Adrenal gland (tissue), 12 donors: ENCODE measurements around the gene CCDC78. TPM values are rescaled to one million over a fixed set of nuclear protein-coding genes. Genes with fewer than 3 reads are reported as not detected.

ENCODE experiments used
- DNase-seq, 7 donors: peaks; one replicate each; pipeline ENCODE4 v3.0.0-alpha.2; 2019 to 2020
- H3K27ac ChIP-seq, 5 donors: fragments of 200-600 bp; sonication (generic) in 4 of 5; 1 replicate in 3 of 5; 2 replicates in 2 of 5; pipeline versions ENCODE4 v1.5.1 to v1.8.0; 2016 to 2020; ENCODE audit warnings: mild to moderate bottlenecking in 1 of 5
- H3K27me3 ChIP-seq: fragments of 200-600 bp; 2 replicates; pipeline ENCODE4 v1.8.0; 2021
- H3K36me3 ChIP-seq, 2 donors: fragments of 200-600 bp; replicated peaks in 1 of 2; 1 replicate in 1 of 2; 2 replicates in 1 of 2; pipeline versions ENCODE4 v1.5.1 to v1.8.0; 2018 to 2022
- H3K4me1 ChIP-seq, 2 donors: fragments of 200-600 bp; replicated peaks in 1 of 2; 1 replicate in 1 of 2; 2 replicates in 1 of 2; pipeline versions ENCODE4 v1.5.1 to v1.8.0; 2018 to 2021
- H3K4me3 ChIP-seq, 4 donors: fragments of 200-600 bp; sonication (generic) in 3 of 4; one replicate each; pipeline ENCODE4 v1.5.1; 2016 to 2018
- H3K9me3 ChIP-seq, 3 donors: fragments of 200-600 bp; sonication (generic) in 1 of 3; replicated peaks in 1 of 3; 1 replicate in 2 of 3; 2 replicates in 1 of 3; pipeline versions ENCODE4 v1.5.1 to v1.8.0; 2016 to 2021
- CTCF ChIP-seq, 6 experiments: fragments of 450-650 bp in 4 of 6; fragments of 200-600 bp in 2 of 6; sonication (generic) in 1 of 6; IDR thresholded peaks; 1 replicate in 5 of 6; 2 replicates in 1 of 6; pipeline versions ENCODE4 v1.5.1 to v1.8.0; 2016 to 2021; ENCODE audit warnings: antibody characterized with exemption in 6 of 6, mild to moderate bottlenecking in 2 of 6, moderate library complexity in 1 of 6
- POLR2A ChIP-seq, 2 donors: fragments of 450-650 bp; IDR thresholded peaks; one replicate each; pipeline ENCODE4 v1.6.1; 2017; ENCODE audit warnings: antibody characterized with exemption in 2 of 2, mild to moderate bottlenecking in 2 of 2, moderate library complexity in 1 of 2
- WGBS, 4 donors: extraction: QIAGEN DNeasy Blood & Tissue Kit in 2 of 4; methylation state at CpG; one replicate each; pipeline versions ENCODE4 v1.1.5 to v1.1.7; 2013 to 2017; 5-methylcytosine and 5-hydroxymethylcytosine counted together
- intact Hi-C, 2 donors: fragments of 100-400 bp; cut with DNase I; formaldehyde crosslinking; loops; one replicate each; pipeline versions ENCODE4 v1.14.1 to v1.15.0; 2022 to 2023
- polyA plus RNA-seq, 3 donors: library from polyadenylated mRNA; stranded (reverse); fragments of 200-250 nt in 2 of 3; fragments of 350-450 nt in 1 of 3; fragmentation: Illumina TruSeq in 1 of 3; extraction: RNeasy Lipid Tissue Mini Kit (QIAGEN cat#74804) in 1 of 3; gene quantifications; one replicate each; pipeline ENCODE4 v1.2.3, GENCODE V29; 2013 to 2014
- total RNA-seq, 9 donors: library from RNA; depleted of rRNA in 4 of 9; stranded (reverse); fragments of >200 nt in 4 of 9; fragments of 120-200 nt in 1 of 9; fragmentation: NEBNext Ultra II Directional in 1 of 9; extraction: Animal tissue kit (Norgen Biotek cat#: 25700) in 1 of 9; gene quantifications; one replicate each; pipeline versions ENCODE4 v1.1.0 to v1.2.4, GENCODE V29; 2013 to 2023
- donor health status: healthy with polysubstance abuse.
- donor health status: Bipolar disorder and iron deficiency.
- donor health status: DM: yes; HTN: yes; CAD: no.
- donor health status: DM: no; HTN: no; CAD: no.
- donor health status: DM: no; HTN: no; CAD: no.
- donor health status: DM: yes; HTN: yes; CAD: no.

Gene CCDC78
- total and polyA plus RNA-seq, 12 donors = 0.17 to 49.9 (median 0.85) TPM; not detected in 2

DNA sequence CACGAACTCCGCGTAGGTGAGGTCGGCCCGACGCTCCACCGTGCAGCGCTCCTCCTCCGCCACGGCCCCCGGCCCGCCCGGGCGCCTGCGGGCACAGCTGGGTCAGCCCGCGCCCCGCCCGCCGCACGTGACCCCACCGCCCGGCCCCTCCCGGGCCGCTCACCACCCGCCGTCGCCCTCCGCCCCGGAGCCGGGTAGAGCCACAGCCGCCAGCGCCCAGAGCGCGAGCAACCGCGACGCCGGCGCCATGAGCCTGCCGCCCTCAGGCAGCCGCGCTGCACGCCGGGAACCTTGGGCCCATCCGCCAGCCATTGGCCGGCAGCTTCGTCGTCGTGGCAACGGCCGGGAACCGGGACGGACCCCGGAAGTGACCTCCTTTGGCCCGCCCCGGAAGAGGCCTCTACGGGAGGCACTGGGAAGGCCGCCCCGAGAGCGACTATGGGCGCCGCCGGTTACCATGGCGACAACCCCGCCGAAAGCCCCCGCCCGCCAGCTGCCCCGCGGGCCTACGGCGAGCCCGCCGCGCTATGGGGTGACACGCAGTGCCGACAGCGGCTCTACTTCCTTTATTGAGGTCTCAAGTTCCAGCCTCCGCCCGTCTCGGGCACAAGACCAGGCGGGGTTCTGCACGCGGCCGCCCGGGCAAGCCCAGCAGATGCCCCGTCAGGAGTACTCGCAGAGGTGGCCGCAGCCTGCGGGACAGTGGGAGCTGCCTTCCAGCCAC, 42.0 kb downstream of the CCDC78 start, which contains the start of gene JMJD8:
JMJD8 (minus strand) TSS at position 264 of the 724 bp plus-strand sequence; CDS start at position 249, 15 bp downstream.
- peak within 1 kb of the TSS in 2 of 4 donors; percentile 4 to 79 for H3K4me3 ChIP-seq
- peaks cover 0 to 36% of the 10 kb centered on the region in 2 donors for H3K36me3 ChIP-seq
- H3K9me3 ChIP-seq = no peaks in the 10 kb centered on the region
- TF ChIP-seq POLR2A (IDR thresholded peaks at IDR 0.05) (peak; percentile 32 to 69), CTCF (IDR thresholded peaks at IDR 0.05) (no peak)
- peak; percentile 97 to 98 (median 97) for DNase-seq
- peaks cover 27 to 47% of the 10 kb centered on the region in 2 donors for H3K4me1 ChIP-seq
- H3K27me3 ChIP-seq = no peaks in the 10 kb centered on the region
- H3K27ac ChIP-seq = peak within 1 kb of the TSS in 4 of 5 donors; percentile 38 to 90 (median 80)
- intact Hi-C loops = no loop called here
- 0 to 3% (median 1%) methylated on average over 1 to 91 of the region's 91 CpGs for WGBS, 4 donors

DNA sequence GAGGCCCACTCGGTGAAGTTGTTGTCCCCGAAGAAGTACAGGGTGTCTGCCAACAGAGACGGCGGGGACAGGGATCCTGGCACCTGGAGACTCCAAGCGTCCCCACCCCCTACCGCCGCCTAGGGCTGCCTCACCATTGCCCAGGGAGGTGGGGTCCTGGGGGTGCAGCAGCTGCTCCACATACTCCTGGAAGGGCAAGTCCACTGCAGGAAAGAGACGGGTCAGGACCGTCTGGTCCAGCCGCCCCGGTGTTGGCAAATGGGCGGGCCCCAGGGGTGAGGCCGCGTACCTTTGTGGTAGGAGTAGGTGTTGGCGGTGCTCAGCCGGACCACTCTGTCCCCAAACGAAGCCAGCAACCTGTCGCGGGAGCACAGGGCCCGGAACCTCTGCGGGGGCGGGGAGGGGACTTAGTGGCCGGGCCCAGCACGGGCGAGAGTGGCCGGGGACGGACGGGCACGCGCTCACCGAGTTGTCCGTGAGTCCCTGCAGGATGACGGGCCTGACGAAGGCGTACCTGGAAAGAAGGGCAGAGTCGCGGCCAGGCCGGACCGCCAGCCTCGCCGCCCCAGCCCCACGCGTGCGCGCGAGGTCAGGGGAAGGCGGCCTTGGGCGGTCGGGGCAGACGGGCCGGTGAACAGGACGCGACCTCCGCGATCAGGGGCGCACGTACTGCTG, 42.7 kb downstream of the CCDC78 start:
- peak in 3 of 7 donors; percentile 38 to 57 (median 39) for DNase-seq
- no peak for TF ChIP-seq POLR2A (IDR thresholded peaks at IDR 0.05)
- no peak for TF ChIP-seq CTCF (IDR thresholded peaks at IDR 0.05)
- 12 to 23% (median 17%) methylated on average over 22 to 57 of the region's 57 CpGs for WGBS, 4 donors
- H3K27ac ChIP-seq = peak overlapping the region in 4 of 5 donors; percentile 38 to 90 (median 80)
- H3K4me1 ChIP-seq = peaks cover 27 to 41% of the 10 kb centered on the region in 2 donors
- H3K4me3 ChIP-seq = peak overlapping the region in 2 of 4 donors; percentile 4 to 79
- H3K36me3 ChIP-seq = peaks cover 0 to 36% of the 10 kb centered on the region in 2 donors
- no peaks in the 10 kb centered on the region for H3K27me3 ChIP-seq
- H3K9me3 ChIP-seq = no peaks in the 10 kb centered on the region
- intact Hi-C loops = no loop called here

DNA sequence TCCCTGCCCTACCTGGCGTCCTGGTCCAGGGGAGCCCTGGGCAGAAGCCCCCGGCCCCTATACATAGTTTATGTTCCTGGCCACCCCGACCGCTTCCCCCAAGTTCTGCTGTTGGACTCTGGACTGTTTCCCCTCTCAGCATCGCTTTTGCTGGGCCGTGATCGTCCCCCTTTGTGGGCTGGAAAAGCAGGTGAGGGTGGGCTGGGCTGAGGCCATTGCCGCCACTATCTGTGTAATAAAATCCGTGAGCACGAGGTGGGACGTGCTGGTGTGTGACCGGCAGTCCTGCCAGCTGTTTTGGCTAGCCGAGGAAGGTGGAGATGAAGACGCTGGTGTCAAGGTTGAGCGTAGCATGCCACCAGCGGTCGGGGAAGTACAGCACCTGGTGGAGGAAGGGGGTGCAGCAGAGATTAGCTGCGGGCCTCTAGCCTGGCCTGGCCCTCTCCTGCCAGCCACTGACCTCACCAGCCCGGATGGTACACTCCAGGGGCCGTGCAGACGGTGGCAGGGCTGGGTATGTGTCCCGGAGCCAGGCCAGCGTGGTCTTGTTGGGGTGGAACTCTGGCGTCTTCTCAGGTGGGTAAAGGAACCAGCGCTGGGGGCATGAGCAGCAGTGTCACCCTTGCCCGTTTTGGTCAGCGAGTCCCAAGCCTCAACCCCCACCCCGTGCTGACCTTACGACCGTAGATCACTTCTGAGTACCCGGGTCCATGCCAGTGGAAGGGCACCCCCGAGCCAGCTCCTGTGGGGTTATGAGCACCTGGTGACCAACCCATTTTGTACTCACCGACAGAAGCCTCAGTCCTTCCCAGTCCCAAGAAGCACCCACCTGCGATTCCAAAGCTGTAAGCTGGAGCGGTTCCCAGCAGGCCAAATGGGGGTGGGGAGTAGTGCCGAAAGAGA, 43.5 kb downstream of the CCDC78 start:
- DNase-seq = peak in 1 of 7 donors; percentile 36
- peaks cover 0 to 35% of the 10 kb centered on the region in 2 donors for H3K36me3 ChIP-seq
- H3K27ac ChIP-seq = peak overlapping the region in 2 of 5 donors; percentile 38 to 79
- H3K9me3 ChIP-seq = no peaks in the 10 kb centered on the region
- intact Hi-C loops = no loop called here
- WGBS, 4 donors = 68 to 77% (median 70%) methylated on average over 32 to 36 of the region's 36 CpGs
- no peaks in the 10 kb centered on the region for H3K27me3 ChIP-seq
- H3K4me3 ChIP-seq = no peak overlapping the region
- TF ChIP-seq POLR2A (IDR thresholded peaks at IDR 0.05) (peak in 1 of 2 donors; percentile 6), CTCF (IDR thresholded peaks at IDR 0.05) (peak in 1 of 6 experiments; percentile 3)
- peaks cover 27 to 41% of the 10 kb centered on the region in 2 donors for H3K4me1 ChIP-seq
